NCI-H1694 (cell line): Measurements from ENCODE around the gene DENND10.
"Not testable (repeated sequence)": the region's sequence is repeated elsewhere in the genome, so short reads cannot be mapped to it uniquely, and the experiment has no call there.

ENCODE experiments used
- DNase-seq: peaks from one replicate; lab custom pipeline; 2025; lab: John Stamatoyannopoulos, UW

The DENND10 gene

GRCh38 chr10:119166564-119166963 is 62.7 kb downstream of the DENND10 start:
- DNase-seq, result no peak

GRCh38 chr10:119167041-119167440 is 63.1 kb downstream of the DENND10 start:
- no peak for DNase-seq

GRCh38 chr10:119174109-119174508 is 70.2 kb downstream of the DENND10 start:
- DNase-seq, result no peak

- DNase-seq, result no peak
These were observed 72.3 kb downstream of the DENND10 start for GRCh38 chr10:119176166-119176565.

GRCh38 chr10:119177708-119178371 is 73.9 kb downstream of the DENND10 start:
- DNase-seq, result no peak

GRCh38 chr10:119178372-119179119 is 74.6 kb downstream of the DENND10 start, which contains the start of gene PRDX3:
PRDX3 (minus strand) TSS chr10:119178812; CDS start chr10:119178790, 22 bp downstream.
- DNase-seq, result peak; percentile 40

GRCh38 chr10:119180850-119181400 is 77.0 kb downstream of the DENND10 start:
- not testable (repeated sequence) for DNase-seq

GRCh38 chr10:119183664-119184412 is 79.9 kb downstream of the DENND10 start:
- no peak for DNase-seq
